Activated gamma-delta T cell treated with anti-CD3 and anti-CD28 coated beads, Interleukin-2, amount 50 U/mL, for 16 hours (primary cell): ENCODE data around the gene KHDC1L.
"Not testable (repeated sequence)": the region's sequence is repeated elsewhere in the genome, so short reads cannot be mapped to it uniquely, and the experiment has no call there.

Source experiments
- DNase-seq: peaks from one replicate; pipeline ENCODE4 v3.0.0-alpha.2; 2020; ENCODE audit warnings: low read depth

Gene KHDC1L

GRCh38 chr6:73225396-73225795 is at the start of gene KHDC1L:
TSS of gene KHDC1L (minus strand) at chr6:73225496. CDS start at chr6:73225408, 88 bp downstream.
- no peak for DNase-seq

- DNase-seq = not testable (repeated sequence)
Measured at GRCh38 chr6:73269296-73269695, 44.0 kb upstream of the KHDC1L start.

- DNase-seq = not testable (repeated sequence)
Measured at GRCh38 chr6:73268896-73269295, 43.6 kb upstream of the KHDC1L start.

GRCh38 chr6:73264446-73264845 is 39.1 kb upstream of the KHDC1L start:
- no peak for DNase-seq

GRCh38 chr6:73263570-73263909 is 38.2 kb upstream of the KHDC1L start:
- no peak for DNase-seq

GRCh38 chr6:73262671-73263569 is 37.6 kb upstream of the KHDC1L start, which contains the start of gene KHDC1:
TSS of gene KHDC1 (minus strand) at chr6:73263196. CDS start at chr6:73242517, 20,679 bp downstream.
- DNase-seq = peak; percentile 29

GRCh38 chr6:73258721-73259120 is 33.4 kb upstream of the KHDC1L start:
- DNase-seq = no peak

GRCh38 chr6:73254323-73254722 is 29.0 kb upstream of the KHDC1L start:
- DNase-seq = not testable (repeated sequence)

- DNase-seq = no peak
Measured at GRCh38 chr6:73252703-73253102, 27.4 kb upstream of the KHDC1L start.

GRCh38 chr6:73250016-73250415 is 24.7 kb upstream of the KHDC1L start:
- no peak for DNase-seq

GRCh38 chr6:73248192-73248903 is 23.1 kb upstream of the KHDC1L start:
- DNase-seq = no peak

GRCh38 chr6:73242001-73242400 is 16.7 kb upstream of the KHDC1L start:
- no peak for DNase-seq

GRCh38 chr6:73240730-73241129 is 15.4 kb upstream of the KHDC1L start:
- no peak for DNase-seq

- DNase-seq = no peak
Measured at GRCh38 chr6:73236144-73236750, 11.0 kb upstream of the KHDC1L start.

- DNase-seq = no peak
Measured at GRCh38 chr6:73234733-73235132, 9.4 kb upstream of the KHDC1L start.

- DNase-seq = not testable (repeated sequence)
Measured at GRCh38 chr6:73233971-73234370, 8.7 kb upstream of the KHDC1L start.

- DNase-seq = no peak
Measured at GRCh38 chr6:73233048-73233447, 7.8 kb upstream of the KHDC1L start.

GRCh38 chr6:73231986-73232391 is 6.7 kb upstream of the KHDC1L start:
- no peak for DNase-seq

GRCh38 chr6:73227606-73228255 is 2.4 kb upstream of the KHDC1L start:
- DNase-seq = no peak

GRCh38 chr6:73216859-73217258 is 8.4 kb downstream of the KHDC1L start:
- DNase-seq = no peak

GRCh38 chr6:73209117-73209516 is 16.2 kb downstream of the KHDC1L start:
- DNase-seq = no peak

GRCh38 chr6:73207221-73207837 is 18.0 kb downstream of the KHDC1L start:
- DNase-seq = no peak
